GM21717 (cell line): Measurements from ENCODE around the gene STING1.
"Not testable (repeated sequence)": the region's sequence is repeated elsewhere in the genome, so short reads cannot be mapped to it uniquely, and the experiment has no call there.

ENCODE experiments used
- ATAC-seq: cut with Tn5 transposase; IDR thresholded peaks from one replicate; pipeline ENCODE4 v1.9.1; 2021; ENCODE audit warnings: mild to moderate bottlenecking, moderate library complexity; ENCODE audit not compliant: unreplicated experiment

Gene STING1

GRCh38 chr5:139482050-139482889 lies at the start of gene STING1:
STING1 (minus strand) TSS chr5:139482758; CDS start chr5:139481704, 1,054 bp downstream.
- ATAC-seq = no peak

GRCh38 chr5:139531772-139532169 lies 49.2 kb upstream of the STING1 start:
- ATAC-seq = no peak

DNA sequence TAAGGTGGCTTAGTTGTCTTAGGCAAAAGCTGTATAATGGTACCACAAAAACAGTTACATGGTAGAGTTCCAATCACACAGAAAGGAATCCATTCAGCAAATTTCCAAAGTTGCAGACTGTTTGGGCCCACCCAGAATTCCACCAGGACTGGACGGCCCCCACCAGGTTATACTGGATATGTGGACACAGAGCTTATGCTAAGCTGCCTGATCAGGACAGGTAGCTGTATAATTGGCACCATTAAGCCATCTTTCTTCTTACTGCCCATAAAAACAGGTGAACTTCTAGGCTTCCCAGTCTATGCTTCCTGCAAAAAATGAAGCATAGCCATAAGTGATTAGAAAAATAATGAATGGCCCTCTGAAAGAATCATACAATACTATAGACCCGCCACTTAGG lies 47.5 kb upstream of the STING1 start:
- not testable (repeated sequence) for ATAC-seq

GRCh38 chr5:139528695-139529094 lies 46.1 kb upstream of the STING1 start:
- not testable (repeated sequence) for ATAC-seq

GRCh38 chr5:139527896-139528467 lies 45.4 kb upstream of the STING1 start:
- not testable (repeated sequence) for ATAC-seq

DNA sequence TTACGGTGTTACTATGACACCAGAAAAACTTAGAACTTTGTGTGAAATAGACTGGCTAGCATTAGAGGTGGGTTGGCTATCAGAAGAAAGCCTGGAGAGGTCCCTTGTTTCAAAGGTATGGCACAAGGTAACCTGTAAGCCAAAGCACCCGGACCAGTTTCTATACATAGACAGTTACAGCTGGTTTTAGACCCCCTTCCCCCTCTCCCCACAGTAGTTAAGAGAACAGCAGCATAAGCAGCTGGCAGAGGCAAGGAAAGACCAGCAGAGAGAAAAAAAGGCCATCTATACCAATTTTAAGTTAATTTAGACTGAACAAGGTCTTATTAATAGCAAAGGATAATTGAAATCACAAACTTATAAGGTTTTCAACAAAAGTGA lies 44.5 kb upstream of the STING1 start:
- ATAC-seq = not testable (repeated sequence)

- not testable (repeated sequence) for ATAC-seq
These were observed 43.9 kb upstream of the STING1 start for GRCh38 chr5:139526309-139527089.

- ATAC-seq = peak; percentile 21
These were observed 43.2 kb upstream of the STING1 start for GRCh38 chr5:139525586-139526308.

DNA sequence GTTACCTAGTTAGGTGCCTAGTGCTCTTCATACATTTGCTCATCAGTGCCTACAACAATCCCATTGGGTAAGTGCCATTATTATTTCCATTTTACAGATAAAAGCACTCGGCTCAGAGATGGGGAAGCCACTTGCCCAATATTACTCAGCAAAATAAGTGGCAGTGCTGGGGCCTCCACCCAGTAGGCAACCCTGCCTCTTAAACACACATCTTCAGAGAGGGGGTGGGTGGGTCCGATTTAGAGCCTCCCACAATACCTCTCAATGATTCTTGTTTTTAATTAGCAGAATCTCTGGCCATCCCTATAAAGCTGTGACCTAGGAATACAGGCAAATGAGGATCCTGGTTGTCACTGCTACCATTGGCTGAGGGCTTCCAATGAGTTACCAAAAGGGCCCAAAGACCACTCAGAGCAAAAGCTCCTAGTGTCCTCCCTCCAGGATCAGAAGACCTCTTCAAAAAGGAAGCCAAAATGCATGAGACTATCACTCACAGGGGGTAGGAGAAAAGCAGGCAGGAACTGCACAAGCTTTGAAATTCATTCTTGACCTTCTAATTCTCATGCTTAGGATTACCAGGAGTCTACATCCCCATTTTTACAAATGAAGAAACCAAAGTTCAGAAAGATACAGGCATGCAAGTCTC lies 42.5 kb upstream of the STING1 start:
- ATAC-seq = peak; percentile 59

GRCh38 chr5:139524446-139524845 lies 41.9 kb upstream of the STING1 start:
- no peak for ATAC-seq

DNA sequence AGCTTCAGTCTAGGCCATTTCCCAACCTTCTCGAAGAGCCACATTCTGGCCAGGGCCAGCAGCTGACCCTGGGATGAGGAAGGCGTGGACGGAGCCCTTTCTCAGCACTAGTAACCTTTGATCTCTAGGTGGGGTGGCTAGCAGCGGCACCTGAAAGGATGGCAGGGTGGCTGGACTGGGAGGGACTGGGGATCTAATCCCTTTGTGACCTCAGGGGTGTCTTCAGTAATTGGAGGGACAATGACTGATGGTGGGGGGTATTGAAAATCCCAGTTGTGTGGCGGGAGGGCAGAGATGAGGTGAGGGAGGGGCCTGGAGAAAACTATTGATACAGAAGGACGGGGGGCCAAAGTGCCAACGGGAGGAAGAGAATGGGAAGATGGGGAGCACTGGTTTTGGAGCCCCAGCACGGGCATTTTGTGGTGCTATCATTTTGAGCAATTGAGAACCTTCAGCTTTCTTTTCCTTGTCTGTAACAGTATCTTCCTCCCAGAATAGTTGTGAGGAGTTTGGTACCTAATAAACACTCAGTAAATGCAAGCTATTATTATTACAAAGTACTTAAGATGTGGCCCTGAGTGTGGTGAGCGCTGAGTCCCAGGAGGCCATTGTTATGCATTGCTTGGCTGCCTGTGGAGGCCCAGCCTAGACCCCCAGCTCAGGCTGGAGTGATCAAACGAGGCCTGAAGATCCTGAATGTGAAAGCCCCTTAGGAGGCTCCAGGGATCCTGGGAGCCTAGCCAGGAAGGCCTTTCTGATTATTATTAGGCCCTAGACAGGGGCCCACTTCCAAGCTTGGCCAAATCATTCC lies 41.3 kb upstream of the STING1 start:
- ATAC-seq = no peak

DNA sequence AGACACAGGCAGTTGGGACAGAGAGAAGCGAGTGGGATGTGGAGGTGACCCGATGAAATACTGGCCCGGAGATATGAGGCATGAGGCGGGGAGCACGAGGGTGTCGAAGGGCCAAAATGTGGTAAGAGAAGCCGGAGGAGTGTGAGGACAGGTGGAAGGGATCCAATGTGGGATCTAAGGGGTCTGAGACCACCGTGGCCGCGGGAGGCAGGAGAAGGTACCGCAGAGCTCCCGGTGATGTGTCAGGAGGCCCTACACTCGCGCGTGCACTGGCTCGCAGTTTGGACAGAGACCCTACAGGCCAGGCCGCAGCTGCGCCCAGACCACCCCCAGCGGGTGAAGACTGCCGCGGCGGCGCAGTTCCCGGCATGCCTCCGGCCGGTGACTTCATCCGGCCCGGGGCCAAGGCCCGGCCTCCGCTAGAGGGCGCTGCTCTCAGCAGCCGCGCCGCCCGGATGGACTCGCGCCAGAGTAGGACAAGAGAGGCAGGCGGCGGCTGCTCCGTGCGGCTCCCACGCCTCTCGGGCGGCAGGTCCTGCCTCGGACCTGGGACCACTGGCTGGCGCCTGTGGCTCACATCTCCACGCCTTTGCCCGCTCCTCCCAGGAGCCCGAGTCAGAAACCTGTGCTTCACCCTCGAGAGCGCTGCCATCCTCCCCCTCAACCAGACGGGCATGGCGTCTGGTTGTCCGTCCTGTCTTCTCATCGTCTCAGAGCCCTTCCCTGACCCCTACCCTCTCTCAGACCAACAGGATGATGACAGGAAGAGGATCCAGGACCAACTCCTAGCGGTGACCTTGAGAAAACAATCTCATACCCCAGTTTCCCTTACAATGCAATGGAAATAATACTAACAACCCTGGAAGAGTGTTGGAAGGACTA lies 35.4 kb upstream of the STING1 start:
- ATAC-seq = peak; percentile 84

- no peak for ATAC-seq
These were observed 31.9 kb upstream of the STING1 start for GRCh38 chr5:139514486-139514856.

GRCh38 chr5:139513852-139514485 lies 31.4 kb upstream of the STING1 start:
- peak; percentile 4 for ATAC-seq

- peak; percentile 69 for ATAC-seq
These were observed 30.9 kb upstream of the STING1 start for GRCh38 chr5:139513434-139513833.

DNA sequence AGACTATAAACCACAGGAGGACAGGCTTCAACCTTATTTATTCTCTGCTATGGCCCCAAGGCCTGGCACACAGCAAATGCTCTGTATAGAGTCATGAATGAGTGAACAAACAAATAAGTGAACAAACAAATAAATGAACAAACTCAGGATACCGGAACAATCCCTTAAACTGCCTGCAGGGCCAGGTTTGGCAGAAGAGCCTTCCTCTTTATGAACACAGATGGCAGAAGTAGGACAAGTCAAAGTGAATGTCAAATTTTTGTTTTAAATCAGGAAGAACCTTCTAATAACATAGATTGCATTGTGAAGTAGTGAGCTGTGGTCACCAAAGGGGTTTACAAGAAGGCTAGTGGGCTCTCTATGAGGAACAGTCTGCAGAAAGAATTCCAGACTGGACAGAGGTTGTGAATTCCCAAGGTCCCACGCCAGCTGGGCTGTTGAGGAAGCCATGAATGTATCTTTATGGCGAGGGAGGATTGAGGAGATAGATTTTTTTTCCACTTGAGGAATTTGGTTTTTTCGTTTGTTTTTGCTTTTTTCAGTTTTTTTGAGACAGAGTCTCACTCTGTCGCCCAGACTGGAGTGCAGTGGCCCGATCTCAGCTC lies 30.3 kb upstream of the STING1 start:
- ATAC-seq = no peak

GRCh38 chr5:139504722-139505121 lies 22.2 kb upstream of the STING1 start:
- not testable (repeated sequence) for ATAC-seq

DNA sequence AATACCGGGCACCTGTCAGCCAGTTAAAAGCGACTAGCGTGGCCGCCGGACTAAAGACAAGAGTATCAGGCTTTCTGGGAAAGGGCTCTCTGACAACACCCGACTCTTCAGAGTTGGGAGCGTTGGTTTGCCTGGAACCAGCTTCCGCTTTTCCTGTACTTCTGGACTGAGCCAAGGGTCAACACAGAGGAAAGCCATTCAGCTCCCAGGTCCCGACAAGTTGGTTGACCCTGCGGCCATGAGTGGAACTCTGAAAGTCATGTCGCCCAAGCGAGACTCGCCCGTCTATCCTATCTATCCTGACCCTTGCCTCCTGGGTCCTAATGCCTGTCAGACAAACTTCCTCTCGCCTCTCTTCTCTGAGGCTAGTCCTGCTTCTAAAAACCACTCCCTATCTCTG lies 21.3 kb upstream of the STING1 start:
- not testable (repeated sequence) for ATAC-seq
